Suprapubic skin (tissue), 4 donors: ENCODE results near the gene CYBC1. TPM values are rescaled to one million over a fixed set of nuclear protein-coding genes. Genes with fewer than 3 reads are reported as not detected.

Source experiments
- DNase-seq, 2 donors: peaks; one replicate each; pipeline ENCODE4 v3.0.0-alpha.2; 2019; ENCODE audit warnings: low spot score in 2 of 2
- H3K27ac ChIP-seq: fragments of 200-600 bp; sonication (generic); one replicate; pipeline ENCODE4 v1.5.1; 2019
- H3K27me3 ChIP-seq: fragments of 200-600 bp; sonication (generic); one replicate; pipeline ENCODE4 v1.5.1; 2019
- H3K36me3 ChIP-seq: fragments of 200-600 bp; sonication (generic); one replicate; pipeline ENCODE4 v1.5.1; 2019
- H3K4me1 ChIP-seq: fragments of 200-600 bp; sonication (generic); one replicate; pipeline ENCODE4 v1.5.1; 2019
- H3K4me3 ChIP-seq: fragments of 200-600 bp; sonication (generic); one replicate; pipeline ENCODE4 v1.5.1; 2019; ENCODE audit warnings: mild to moderate bottlenecking
- H3K9me3 ChIP-seq: fragments of 200-600 bp; sonication (generic); one replicate; pipeline ENCODE4 v1.5.1; 2019
- EP300 ChIP-seq: sonication (generic); formaldehyde crosslinking; IDR thresholded peaks from one replicate; pipeline ENCODE4 v1.6.1; 2017; ENCODE audit warnings: antibody characterized with exemption
- POLR2A ChIP-seq, 2 donors: fragments of 450-650 bp; IDR thresholded peaks; one replicate each; pipeline ENCODE4 v1.6.1; 2017; ENCODE audit warnings: antibody characterized with exemption in 2 of 2, mild to moderate bottlenecking in 2 of 2, moderate library complexity in 2 of 2
- POLR2AphosphoS5 ChIP-seq, 3 donors: sonication (generic); formaldehyde crosslinking; IDR thresholded peaks; one replicate each; pipeline ENCODE4 v1.6.1; 2017; ENCODE audit warnings: antibody characterized with exemption in 3 of 3
- WGBS: methylation state at CpG from one replicate; pipeline ENCODE4 v1.1.5; 2018; 5-methylcytosine and 5-hydroxymethylcytosine counted together
- total RNA-seq, 4 donors: library from RNA; depleted of rRNA; stranded (reverse); fragments of >200 nt; gene quantifications; one replicate each; pipeline ENCODE4 v1.1.0, GENCODE V29; 2016
- TF ChIP-seq, protein P1 (sequence below), 2 donors: fragments of 200-600 bp in 1 of 2; fragments of 450-650 bp in 1 of 2; sonication (generic) in 1 of 2; IDR thresholded peaks; one replicate each; pipeline ENCODE4 v1.5.1; 2016 to 2019; ENCODE audit warnings: antibody characterized with exemption in 2 of 2, mild to moderate bottlenecking in 1 of 2, moderate library complexity in 1 of 2

Gene CYBC1
- total RNA-seq, 4 donors from 2014 or later = 36.4 to 53.1 (median 45.6) TPM

DNA sequence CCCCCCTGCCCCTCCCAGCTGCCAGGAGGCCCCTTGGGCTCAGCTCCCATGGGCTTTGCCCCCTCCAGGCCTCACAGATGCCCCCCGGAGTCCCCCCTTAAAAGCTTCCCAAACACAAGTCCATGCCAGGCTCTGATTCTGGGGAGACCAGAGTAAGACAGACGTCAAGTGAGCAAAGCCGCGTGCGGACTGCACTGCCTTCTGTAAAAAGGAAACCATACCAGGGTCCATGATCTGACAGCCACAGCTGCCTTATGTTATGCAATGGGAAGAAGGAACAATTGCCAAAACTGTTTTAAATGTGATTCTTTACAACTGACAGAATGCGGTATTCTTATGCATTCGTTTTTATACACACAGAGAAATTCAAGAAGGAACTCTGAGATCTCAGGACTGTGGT, 50.3 kb downstream of the CYBC1 start:
- Histone ChIP-seq H3K27me3 (no peaks in the 10 kb centered on the region), H3K4me3 (no peak overlapping the region), H3K4me1 (peaks cover 41% of the 10 kb centered on the region), H3K9me3 (no peaks in the 10 kb centered on the region), H3K27ac (no peak overlapping the region), H3K36me3 (peaks cover 31% of the 10 kb centered on the region)
- 88% methylated on average over 6 of the region's 7 CpGs for WGBS
- TF ChIP-seq EP300 = no peak
- TF ChIP-seq, protein P1, sequence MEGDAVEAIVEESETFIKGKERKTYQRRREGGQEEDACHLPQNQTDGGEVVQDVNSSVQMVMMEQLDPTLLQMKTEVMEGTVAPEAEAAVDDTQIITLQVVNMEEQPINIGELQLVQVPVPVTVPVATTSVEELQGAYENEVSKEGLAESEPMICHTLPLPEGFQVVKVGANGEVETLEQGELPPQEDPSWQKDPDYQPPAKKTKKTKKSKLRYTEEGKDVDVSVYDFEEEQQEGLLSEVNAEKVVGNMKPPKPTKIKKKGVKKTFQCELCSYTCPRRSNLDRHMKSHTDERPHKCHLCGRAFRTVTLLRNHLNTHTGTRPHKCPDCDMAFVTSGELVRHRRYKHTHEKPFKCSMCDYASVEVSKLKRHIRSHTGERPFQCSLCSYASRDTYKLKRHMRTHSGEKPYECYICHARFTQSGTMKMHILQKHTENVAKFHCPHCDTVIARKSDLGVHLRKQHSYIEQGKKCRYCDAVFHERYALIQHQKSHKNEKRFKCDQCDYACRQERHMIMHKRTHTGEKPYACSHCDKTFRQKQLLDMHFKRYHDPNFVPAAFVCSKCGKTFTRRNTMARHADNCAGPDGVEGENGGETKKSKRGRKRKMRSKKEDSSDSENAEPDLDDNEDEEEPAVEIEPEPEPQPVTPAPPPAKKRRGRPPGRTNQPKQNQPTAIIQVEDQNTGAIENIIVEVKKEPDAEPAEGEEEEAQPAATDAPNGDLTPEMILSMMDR (IDR thresholded peaks at IDR 0.05) = no peak
- TF ChIP-seq POLR2AphosphoS5 (IDR thresholded peaks at IDR 0.05) = no peak
- TF ChIP-seq POLR2A (IDR thresholded peaks at IDR 0.05) = no peak
- DNase-seq = no peak

DNA sequence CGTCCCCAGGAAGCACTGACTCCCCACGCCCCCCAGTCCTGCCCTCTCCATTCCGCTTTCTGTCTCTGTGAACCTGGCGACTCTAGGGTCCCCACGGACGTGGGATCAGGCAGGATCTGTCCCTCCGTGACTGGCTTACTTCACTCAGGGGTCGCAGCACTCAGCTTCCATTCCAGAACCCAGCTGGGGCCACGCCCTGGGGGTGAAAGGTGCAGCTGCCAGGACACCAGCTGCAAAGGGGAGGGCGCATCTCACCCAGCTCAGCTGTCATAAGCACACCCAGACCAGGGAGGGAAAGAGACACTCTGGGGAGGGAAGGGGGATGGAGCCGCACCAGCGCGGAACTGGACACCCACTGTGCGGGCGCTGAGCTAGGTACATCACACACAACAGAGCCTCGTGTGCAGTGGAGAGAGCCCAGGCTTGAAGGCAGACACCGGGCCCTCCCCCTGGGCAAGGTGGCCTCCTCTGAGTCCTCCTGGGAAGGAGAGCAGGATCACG, 50.9 kb downstream of the CYBC1 start:
- TF ChIP-seq POLR2A (IDR thresholded peaks at IDR 0.05) = no peak
- TF ChIP-seq, protein P1 (IDR thresholded peaks at IDR 0.05) = no peak
- TF ChIP-seq EP300 = no peak

GRCh38 chr17:82399041-82399441, 51.5 kb downstream of the CYBC1 start:
- Histone ChIP-seq H3K9me3 (no peaks in the 10 kb centered on the region), H3K27me3 (no peaks in the 10 kb centered on the region), H3K27ac (peak overlapping the region; percentile 7), H3K4me3 (no peak overlapping the region), H3K36me3 (peaks cover 28% of the 10 kb centered on the region), H3K4me1 (peaks cover 41% of the 10 kb centered on the region)
- DNase-seq = no peak
- TF ChIP-seq POLR2A (IDR thresholded peaks at IDR 0.05) (no peak), POLR2AphosphoS5 (IDR thresholded peaks at IDR 0.05) (peak in 1 of 3 donors; percentile 30), EP300 (no peak)
- TF ChIP-seq, protein P1 (IDR thresholded peaks at IDR 0.05) = no peak
- 31% methylated on average over 12 of the region's 13 CpGs for WGBS

More for the DNA sequence above, 50.9 kb downstream of the CYBC1 start:
- DNase-seq = no peak
- WGBS = 56% methylated on average over 15 of the region's 18 CpGs
- peak overlapping the region; percentile 7 for H3K27ac ChIP-seq
- H3K9me3 ChIP-seq = no peaks in the 10 kb centered on the region
- peaks cover 41% of the 10 kb centered on the region for H3K4me1 ChIP-seq
- no peak overlapping the region for H3K4me3 ChIP-seq
- no peaks in the 10 kb centered on the region for H3K27me3 ChIP-seq
- peaks cover 28% of the 10 kb centered on the region for H3K36me3 ChIP-seq

- no peak for DNase-seq
- no peak overlapping the region for H3K4me3 ChIP-seq
- peaks cover 41% of the 10 kb centered on the region for H3K4me1 ChIP-seq
- H3K27me3 ChIP-seq = no peaks in the 10 kb centered on the region
- H3K36me3 ChIP-seq = peaks cover 23% of the 10 kb centered on the region
- H3K9me3 ChIP-seq = no peaks in the 10 kb centered on the region
- peak overlapping the region; percentile 67 for H3K27ac ChIP-seq
- TF ChIP-seq EP300 (no peak), POLR2A (IDR thresholded peaks at IDR 0.05) (no peak), POLR2AphosphoS5 (IDR thresholded peaks at IDR 0.05) (no peak)
- TF ChIP-seq, protein P1 (IDR thresholded peaks at IDR 0.05) = no peak
- 60% methylated on average over 36 of the region's 38 CpGs for WGBS
These were observed 52.9 kb downstream of the CYBC1 start for GRCh38 chr17:82397449-82398335.
